Mammary epithelial cell (primary cell): ENCODE measurements around the gene BPIFA1.

Source experiments
- EZH2 ChIP-seq: IDR thresholded peaks from 2 replicates; pipeline ENCODE4 v1.6.1; 2012; ENCODE audit warnings: low read length, inconsistent platforms, borderline replicate concordance
- TF ChIP-seq, protein P1 (sequence below), 2 donors: IDR thresholded peaks in 1 of 2; conservative IDR thresholded peaks in 1 of 2; 2 replicates each; pipeline ENCODE4 v1.5.1; 2011 to 2012; ENCODE audit warnings: inconsistent platforms in 2 of 2, low read length in 2 of 2, mild to moderate bottlenecking in 2 of 2, control low read depth in 1 of 2, low read depth in 1 of 2; ENCODE audit not compliant: insufficient read depth in 1 of 2; ENCODE audit errors: extremely low read depth in 1 of 2

- TF ChIP-seq, protein P1, sequence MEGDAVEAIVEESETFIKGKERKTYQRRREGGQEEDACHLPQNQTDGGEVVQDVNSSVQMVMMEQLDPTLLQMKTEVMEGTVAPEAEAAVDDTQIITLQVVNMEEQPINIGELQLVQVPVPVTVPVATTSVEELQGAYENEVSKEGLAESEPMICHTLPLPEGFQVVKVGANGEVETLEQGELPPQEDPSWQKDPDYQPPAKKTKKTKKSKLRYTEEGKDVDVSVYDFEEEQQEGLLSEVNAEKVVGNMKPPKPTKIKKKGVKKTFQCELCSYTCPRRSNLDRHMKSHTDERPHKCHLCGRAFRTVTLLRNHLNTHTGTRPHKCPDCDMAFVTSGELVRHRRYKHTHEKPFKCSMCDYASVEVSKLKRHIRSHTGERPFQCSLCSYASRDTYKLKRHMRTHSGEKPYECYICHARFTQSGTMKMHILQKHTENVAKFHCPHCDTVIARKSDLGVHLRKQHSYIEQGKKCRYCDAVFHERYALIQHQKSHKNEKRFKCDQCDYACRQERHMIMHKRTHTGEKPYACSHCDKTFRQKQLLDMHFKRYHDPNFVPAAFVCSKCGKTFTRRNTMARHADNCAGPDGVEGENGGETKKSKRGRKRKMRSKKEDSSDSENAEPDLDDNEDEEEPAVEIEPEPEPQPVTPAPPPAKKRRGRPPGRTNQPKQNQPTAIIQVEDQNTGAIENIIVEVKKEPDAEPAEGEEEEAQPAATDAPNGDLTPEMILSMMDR (conservative IDR thresholded peaks at IDR 0.05 in 1 of 2, IDR thresholded peaks at IDR 0.05 in 1 of 2; ENCODE audit: extremely low read depth in 1 of 2, insufficient read depth in 1 of 2, low read depth in 1 of 2, low read length in 2 of 2) = no peak
- TF ChIP-seq EZH2 = no peak
Observed at GRCh38 chr20:33209789-33210188, 26.0 kb upstream of the BPIFA1 start.
